Measurements from ENCODE around the gene CTSD.
A peak's percentile ranks its signal among the peaks of the same experiment; 100 is the strongest.
"Not testable (repeated sequence)": the region's sequence is repeated elsewhere in the genome, so short reads cannot be mapped to it uniquely, and the experiment has no call there.

Gene CTSD

DNA sequence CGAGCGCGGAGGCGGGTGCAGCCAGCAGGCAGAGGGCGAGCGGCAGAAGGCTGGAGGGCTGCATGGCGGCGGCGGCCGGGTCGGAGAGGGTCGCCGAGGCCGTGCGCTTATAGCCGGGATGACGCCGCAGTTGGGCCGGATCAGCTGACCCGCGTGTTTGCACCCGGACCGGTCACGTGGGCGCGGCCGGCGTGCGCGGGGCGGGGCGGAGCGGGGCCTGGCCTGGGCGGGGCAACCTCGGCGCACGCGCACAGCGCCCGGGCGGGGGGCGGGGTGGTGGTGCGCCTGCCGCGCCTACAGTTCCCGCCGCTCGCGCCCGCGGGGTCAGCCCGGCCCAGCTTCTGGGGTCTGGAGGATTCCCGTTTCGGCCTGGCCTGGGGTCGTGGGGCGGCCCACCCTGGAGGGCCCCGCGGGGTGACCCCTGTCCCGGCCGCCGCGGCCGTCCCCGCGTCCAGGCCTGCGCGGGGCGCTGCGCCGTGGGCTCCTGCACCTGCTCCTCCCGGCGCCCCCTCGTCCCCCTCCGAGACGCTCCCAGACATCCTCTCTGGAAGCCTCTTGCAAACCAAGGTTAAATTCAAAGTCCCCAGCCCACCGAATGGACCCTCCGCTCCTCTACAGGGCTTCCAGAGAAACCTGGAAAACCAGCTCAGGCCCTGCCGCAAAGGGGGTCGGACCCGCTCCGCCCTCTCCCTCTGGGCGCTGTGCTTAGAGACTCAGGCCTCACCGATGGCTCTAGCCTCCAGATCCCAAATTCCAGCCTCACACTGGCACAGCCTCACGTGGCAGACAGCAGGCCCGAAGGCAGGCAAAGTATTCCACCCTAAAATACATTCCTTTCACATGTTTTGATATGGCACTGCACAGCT lies at the start of gene CTSD:
Gene CTSD (minus strand): TSS at position 132 of the 866 bp plus-strand sequence. CDS start 68 bp downstream, at position 64.
- peak; percentile 90 for DNase-seq (ENCODE audit: low spot score)

- DNase-seq (ENCODE audit: low spot score) = not testable (repeated sequence)
Measured at GRCh38 chr11:1813356-1813755, 49.6 kb upstream of the CTSD start.

- no peak for DNase-seq (ENCODE audit: low spot score)
Measured at GRCh38 chr11:1812801-1813200, 49.1 kb upstream of the CTSD start.

DNA sequence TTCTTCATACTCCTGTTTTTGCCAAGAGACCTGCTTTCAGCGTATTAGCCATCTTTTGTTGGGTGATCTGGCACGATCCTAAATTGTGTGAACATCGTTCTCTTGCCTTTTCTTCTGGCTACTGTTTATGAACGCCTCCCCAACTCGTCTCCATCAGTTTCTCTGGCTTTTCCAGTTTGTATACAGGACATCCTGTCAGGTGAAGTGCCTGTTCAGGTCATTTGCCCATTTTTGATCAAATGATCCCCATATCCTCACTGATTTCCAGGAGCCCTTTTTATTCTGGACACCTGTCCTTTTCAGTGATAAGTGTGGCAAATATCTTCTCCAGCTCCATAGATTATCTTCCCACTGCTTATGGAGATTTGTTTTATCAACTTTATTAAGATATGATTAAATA lies 48.5 kb upstream of the CTSD start:
- DNase-seq (ENCODE audit: low spot score) = no peak

- no peak for DNase-seq (ENCODE audit: low spot score)
Measured at GRCh38 chr11:1810761-1811160, 47.0 kb upstream of the CTSD start.

GRCh38 chr11:1807264-1807995 lies 43.7 kb upstream of the CTSD start:
- DNase-seq (ENCODE audit: low spot score) = no peak

- DNase-seq (ENCODE audit: low spot score) = no peak
Measured at GRCh38 chr11:1805525-1805924, 41.8 kb upstream of the CTSD start.

- not testable (repeated sequence) for DNase-seq (ENCODE audit: low spot score)
Measured at GRCh38 chr11:1803835-1804519, 40.2 kb upstream of the CTSD start.

DNA sequence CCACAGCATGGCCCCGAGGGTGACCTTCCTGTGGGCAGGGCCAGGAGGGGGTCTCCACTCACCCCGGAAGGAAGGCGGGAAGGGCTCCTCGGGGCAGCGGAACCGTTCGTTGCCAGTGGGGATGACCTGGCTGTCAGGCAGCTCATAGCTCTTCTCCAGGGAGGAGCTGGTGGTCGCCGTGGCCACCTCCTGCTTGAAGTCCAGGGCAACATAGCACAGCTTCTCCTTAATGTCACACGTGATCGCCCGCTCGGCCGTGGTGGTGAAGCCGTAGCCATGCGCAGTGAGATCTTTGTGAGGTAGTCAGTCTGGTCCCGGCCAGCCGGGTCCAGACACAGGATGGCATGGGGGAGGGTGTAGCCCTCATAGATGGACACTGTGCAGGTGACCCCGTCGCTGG lies 39.5 kb upstream of the CTSD start:
- no peak for DNase-seq (ENCODE audit: low spot score)

- no peak for DNase-seq (ENCODE audit: low spot score)
Measured at GRCh38 chr11:1797391-1798125, 33.8 kb upstream of the CTSD start.

- DNase-seq (ENCODE audit: low spot score) = no peak
Measured at GRCh38 chr11:1796413-1797011, 32.8 kb upstream of the CTSD start.

GRCh38 chr11:1793081-1793480 lies 29.4 kb upstream of the CTSD start:
- DNase-seq (ENCODE audit: low spot score) = no peak

DNA sequence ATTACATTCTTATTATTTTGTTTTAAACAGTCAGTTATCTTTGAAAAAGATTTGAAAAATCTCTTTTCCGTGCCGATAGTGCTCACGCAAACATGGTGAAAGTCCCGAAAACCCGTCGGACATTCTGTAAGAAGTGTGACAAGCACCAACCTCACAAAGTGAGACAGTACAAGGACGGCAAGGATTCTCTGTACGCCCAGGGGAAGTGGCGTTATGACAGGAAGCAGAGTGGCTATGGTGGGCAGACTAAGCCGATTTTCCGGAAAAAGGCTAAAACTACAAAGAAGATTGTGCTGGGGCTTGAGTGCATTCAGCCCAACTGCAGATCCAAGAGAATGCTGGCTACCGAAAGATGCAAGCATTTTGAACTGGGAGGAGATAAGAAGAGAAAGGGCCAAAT lies 28.7 kb upstream of the CTSD start:
- no peak for DNase-seq (ENCODE audit: low spot score)

GRCh38 chr11:1791912-1792311 lies 28.2 kb upstream of the CTSD start:
- DNase-seq (ENCODE audit: low spot score) = no peak

GRCh38 chr11:1786466-1786865 lies 22.7 kb upstream of the CTSD start:
- DNase-seq (ENCODE audit: low spot score) = no peak

- no peak for DNase-seq (ENCODE audit: low spot score)
Measured at GRCh38 chr11:1785749-1786413, 22.2 kb upstream of the CTSD start.

DNA sequence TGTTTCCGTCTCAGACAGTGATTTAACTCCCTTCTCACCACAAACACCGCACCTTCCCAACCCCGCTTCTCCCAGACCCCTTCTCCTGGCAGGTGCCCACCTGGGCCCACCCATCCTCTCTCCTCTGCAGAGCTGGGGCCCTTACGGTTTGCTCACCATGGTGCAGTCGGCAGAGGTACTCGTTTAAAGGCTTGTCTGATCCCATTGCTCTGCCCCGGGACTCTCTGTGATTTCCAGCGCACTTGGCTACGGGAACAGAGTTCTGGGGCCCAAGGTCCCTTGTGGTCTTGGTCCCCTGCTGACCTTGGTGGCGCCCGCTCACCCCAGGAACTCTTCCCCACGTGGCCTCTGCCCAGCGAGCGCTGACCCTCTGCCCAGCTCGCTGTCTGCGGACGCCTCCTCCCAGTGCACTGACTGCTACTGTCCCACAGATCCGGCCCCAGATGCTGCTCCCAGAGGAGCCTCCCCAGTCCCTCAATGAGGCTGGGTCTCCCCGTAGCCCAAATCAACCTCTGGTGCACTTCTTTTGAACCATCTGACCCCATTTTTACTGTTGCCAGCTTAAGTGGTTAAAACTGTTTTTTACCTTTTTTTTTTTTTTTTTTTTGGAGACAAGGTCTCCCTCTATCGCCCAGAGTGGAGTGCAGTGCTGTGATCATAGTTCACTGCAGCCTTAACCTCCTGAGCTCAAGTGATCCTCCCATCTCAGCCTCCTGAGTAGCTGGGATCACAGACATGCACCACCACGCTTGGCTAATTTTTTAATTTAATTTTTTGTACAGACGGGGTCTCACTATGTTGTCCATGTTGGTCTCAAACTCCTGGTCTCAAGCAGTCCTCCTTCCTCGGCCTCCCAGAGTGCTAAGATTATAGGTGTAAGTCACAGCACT lies 21.3 kb upstream of the CTSD start:
- DNase-seq (ENCODE audit: low spot score) = no peak

DNA sequence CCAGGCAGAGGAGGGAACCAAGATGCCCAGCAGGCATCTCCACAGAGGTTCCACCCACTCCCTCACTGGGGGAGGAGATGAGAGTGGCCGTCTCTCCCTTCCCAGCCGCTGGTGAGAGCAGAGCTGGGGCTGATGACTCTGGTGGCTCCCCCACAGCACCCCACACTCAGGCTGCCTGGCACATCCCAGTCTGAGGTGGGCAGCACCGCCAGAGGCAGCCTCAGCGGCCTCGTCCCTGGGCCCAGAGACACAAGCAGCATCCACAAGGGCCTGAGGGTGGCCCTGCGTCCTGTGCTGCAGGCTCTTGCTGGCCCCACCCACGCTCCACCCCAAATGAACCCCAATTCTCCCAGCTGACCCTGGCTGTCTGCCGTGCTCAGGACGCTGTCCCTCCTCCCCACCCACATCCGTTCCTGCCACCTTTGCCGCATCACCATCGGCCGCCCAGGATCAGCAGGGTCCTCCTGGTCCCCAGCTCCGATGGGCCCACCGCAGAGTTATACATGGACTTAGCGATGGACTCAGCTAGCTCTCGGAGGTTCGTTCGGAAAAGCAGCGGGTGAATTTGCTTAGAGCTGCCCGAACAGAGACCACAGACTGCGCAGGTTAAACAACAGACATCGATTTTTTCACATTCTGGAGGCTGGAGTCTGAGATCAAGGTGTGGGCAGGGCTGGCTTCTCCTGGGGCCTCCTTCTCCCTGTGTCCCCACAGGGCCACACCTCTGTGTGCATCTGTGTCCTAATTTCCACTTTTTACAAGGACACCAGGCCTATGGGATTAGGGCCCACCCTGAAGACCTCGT lies 20.2 kb upstream of the CTSD start:
- DNase-seq (ENCODE audit: low spot score) = no peak
